CD14-positive monocyte (primary cell): ENCODE measurements around the gene ALDH16A1. TPM values are rescaled to one million over a fixed set of nuclear protein-coding genes. Genes with fewer than 3 reads are reported as not detected.

Source experiments
- DNase-seq, 3 donors: peaks; one replicate each; pipeline ENCODE4 v3.0.0-alpha.2; 2011 to 2022
- H2AFZ ChIP-seq: 2 replicates; pipeline ENCODE4 v1.6.0; 2012; ENCODE audit warnings: mild to moderate bottlenecking, low read depth, low read length, inconsistent platforms; ENCODE audit not compliant: insufficient read depth, poor library complexity, severe bottlenecking
- H3K27ac ChIP-seq, 2 donors: 1 replicate in 1 of 2; 2 replicates in 1 of 2; pipeline ENCODE4 v1.5.1; 2012 to 2013; ENCODE audit warnings: low read length in 2 of 2, control low read depth in 1 of 2, inconsistent platforms in 1 of 2, low read depth in 1 of 2, mild to moderate bottlenecking in 1 of 2
- H3K27me3 ChIP-seq, 2 donors: one replicate each; pipeline versions ENCODE4 v1.6.0 to v1.6.1; 2011 to 2013; ENCODE audit warnings: low read length in 2 of 2; ENCODE audit not compliant: control insufficient read depth in 2 of 2, insufficient read depth in 2 of 2
- H3K36me3 ChIP-seq, 2 donors: replicated peaks in 1 of 2; 1 replicate in 1 of 2; 2 replicates in 1 of 2; pipeline versions ENCODE4 v1.5.1 to v1.6.1; 2012 to 2013; ENCODE audit warnings: low read length in 2 of 2, control low read depth in 1 of 2, inconsistent platforms in 1 of 2, mild to moderate bottlenecking in 1 of 2; ENCODE audit not compliant: insufficient read depth in 2 of 2, control insufficient read depth in 1 of 2
- H3K4me1 ChIP-seq, 2 donors: 1 replicate in 1 of 2; 2 replicates in 1 of 2; pipeline versions ENCODE4 v1.5.1 to v1.6.1; 2012 to 2013; ENCODE audit warnings: low read length in 2 of 2, control low read depth in 1 of 2, inconsistent platforms in 1 of 2, mild to moderate bottlenecking in 1 of 2, moderate library complexity in 1 of 2; ENCODE audit not compliant: insufficient read depth in 2 of 2, control insufficient read depth in 1 of 2
- H3K4me2 ChIP-seq: replicated peaks from 2 replicates; pipeline ENCODE3; 2012; ENCODE audit warnings: low read length, moderate library complexity, mild to moderate bottlenecking; ENCODE audit not compliant: poor library complexity, severe bottlenecking; ENCODE audit errors: extremely low read depth
- H3K4me3 ChIP-seq, 3 experiments: fragments of 200-600 bp in 1 of 3; sonication (generic) in 1 of 3; replicated peaks in 1 of 3; 1 replicate in 2 of 3; 2 replicates in 1 of 3; pipeline ENCODE4 v1.5.1; 2011 to 2013; ENCODE audit warnings: low read length in 3 of 3, mild to moderate bottlenecking in 3 of 3, control low read depth in 2 of 3, low read depth in 2 of 3, inconsistent platforms in 1 of 3, moderate library complexity in 1 of 3
- H3K79me2 ChIP-seq: 2 replicates; pipeline ENCODE4 v1.6.0; 2012; ENCODE audit warnings: mild to moderate bottlenecking, control low read depth, inconsistent platforms, low read length, moderate library complexity; ENCODE audit not compliant: insufficient read depth
- H3K9ac ChIP-seq: 2 replicates; pipeline ENCODE4 v1.6.0; 2017; ENCODE audit warnings: low read length, mild to moderate bottlenecking; ENCODE audit not compliant: insufficient read depth, poor library complexity, severe bottlenecking
- H3K9me3 ChIP-seq, 2 donors: replicated peaks in 1 of 2; 1 replicate in 1 of 2; 2 replicates in 1 of 2; pipeline versions ENCODE4 v1.5.1 to v1.6.1; 2012 to 2013; ENCODE audit warnings: low read length in 2 of 2, control low read depth in 1 of 2; ENCODE audit not compliant: control insufficient read depth in 1 of 2, insufficient read depth in 1 of 2
- H4K20me1 ChIP-seq: 2 replicates; pipeline ENCODE4 v1.6.0; 2012; ENCODE audit warnings: mild to moderate bottlenecking, low read length, control low read depth, moderate library complexity; ENCODE audit not compliant: insufficient read depth
- H3K27ac Mint-ChIP-seq, 7 donors: one replicate each; pipeline ENCODE4 v1.8.0; 2020; ENCODE audit warnings: mild to moderate bottlenecking in 7 of 7, mixed read lengths in 7 of 7, moderate library complexity in 6 of 7, inconsistent platforms in 2 of 7
- H3K27me3 Mint-ChIP-seq, 3 donors: one replicate each; pipeline ENCODE4 v1.8.0; 2021 to 2022; ENCODE audit warnings: low read depth in 3 of 3, mild to moderate bottlenecking in 3 of 3, mixed read lengths in 3 of 3, moderate library complexity in 3 of 3, inconsistent platforms in 1 of 3
- H3K36me3 Mint-ChIP-seq, 2 donors: one replicate each; pipeline ENCODE4 v1.8.0; 2020; ENCODE audit warnings: mixed read lengths in 2 of 2, inconsistent platforms in 1 of 2, mild to moderate bottlenecking in 1 of 2
- H3K4me1 Mint-ChIP-seq: one replicate; pipeline ENCODE4 v1.8.0; 2020; ENCODE audit warnings: mild to moderate bottlenecking, mixed read lengths
- H3K4me3 Mint-ChIP-seq, 2 donors: one replicate each; pipeline ENCODE4 v1.8.0; 2020; ENCODE audit warnings: mild to moderate bottlenecking in 2 of 2, mixed read lengths in 2 of 2, moderate library complexity in 1 of 2
- H3K9me3 Mint-ChIP-seq, 7 donors: one replicate each; pipeline ENCODE4 v1.8.0; 2020 to 2022; ENCODE audit warnings: mixed read lengths in 7 of 7, mild to moderate bottlenecking in 6 of 7, moderate library complexity in 6 of 7, inconsistent platforms in 2 of 7
- WGBS: methylation state at CpG from one replicate; pipeline ENCODE4 v1.1.5; 2013; ENCODE audit warnings: missing lambda C conversion rate; ENCODE audit not compliant: insufficient coverage; 5-methylcytosine and 5-hydroxymethylcytosine counted together
- intact Hi-C, 2 donors: fragments of 100-400 bp; cut with micrococcal nuclease; formaldehyde crosslinking; loops; one replicate each; pipeline versions ENCODE4 v1.15.0 to v1.15.1; 2023
- polyA plus RNA-seq, 3 donors: library from polyadenylated mRNA; depleted of rRNA in 1 of 3; unstranded in 2 of 3; stranded (reverse) in 1 of 3; fragments of 300-500 nt in 2 of 3; fragments of >200 nt in 1 of 3; fragmentation: Illumina TruSeq in 2 of 3; gene quantifications; 1 replicate in 2 of 3; 2 replicates in 1 of 3; pipeline ENCODE4 v1.2.3, GENCODE V29; 2012 to 2021
- TF ChIP-seq, protein P1 (sequence below): fragments of 200-600 bp; IDR thresholded peaks from one replicate; pipeline ENCODE4 v1.8.0; 2022; ENCODE audit warnings: antibody characterized with exemption, mild to moderate bottlenecking

Gene ALDH16A1
- polyA plus RNA-seq, 3 donors: 30.8 to 39.5 (median 31.2) TPM

GRCh38 chr19:49475191-49475917 lies 22.3 kb downstream of the ALDH16A1 start:
- Mint-ChIP-seq H3K27me3 (peaks cover 2 to 13% (median 6%) of the 10 kb centered on the region in 3 donors), H3K36me3 (peaks cover 8% of the 10 kb centered on the region in 2 donors), H3K4me3 (peak overlapping the region; percentile 12 to 91), H3K27ac (peak overlapping the region in 3 of 7 donors; percentile 83 to 92 (median 91)), H3K9me3 (peaks cover 0 to 2% (median 0%) of the 10 kb centered on the region in 7 donors), H3K4me1 (peaks cover 34% of the 10 kb centered on the region)
- no peak for DNase-seq
- Histone ChIP-seq H4K20me1 (no peaks in the 10 kb centered on the region), H3K4me1 (peaks cover 18 to 28% of the 10 kb centered on the region in 2 donors), H3K27ac (no peak overlapping the region), H3K79me2 (no peaks in the 10 kb centered on the region), H3K4me3 (no peak overlapping the region), H3K9me3 (no peaks in the 10 kb centered on the region), H3K4me2 (no peak overlapping the region), H3K27me3 (no peaks in the 10 kb centered on the region), H2AFZ (no peak overlapping the region), H3K9ac (no peak overlapping the region), H3K36me3 (no peaks in the 10 kb centered on the region)
- intact Hi-C loops: no loop called here
- WGBS: 78% methylated on average over 5 of the region's 15 CpGs
- TF ChIP-seq, protein P1, sequence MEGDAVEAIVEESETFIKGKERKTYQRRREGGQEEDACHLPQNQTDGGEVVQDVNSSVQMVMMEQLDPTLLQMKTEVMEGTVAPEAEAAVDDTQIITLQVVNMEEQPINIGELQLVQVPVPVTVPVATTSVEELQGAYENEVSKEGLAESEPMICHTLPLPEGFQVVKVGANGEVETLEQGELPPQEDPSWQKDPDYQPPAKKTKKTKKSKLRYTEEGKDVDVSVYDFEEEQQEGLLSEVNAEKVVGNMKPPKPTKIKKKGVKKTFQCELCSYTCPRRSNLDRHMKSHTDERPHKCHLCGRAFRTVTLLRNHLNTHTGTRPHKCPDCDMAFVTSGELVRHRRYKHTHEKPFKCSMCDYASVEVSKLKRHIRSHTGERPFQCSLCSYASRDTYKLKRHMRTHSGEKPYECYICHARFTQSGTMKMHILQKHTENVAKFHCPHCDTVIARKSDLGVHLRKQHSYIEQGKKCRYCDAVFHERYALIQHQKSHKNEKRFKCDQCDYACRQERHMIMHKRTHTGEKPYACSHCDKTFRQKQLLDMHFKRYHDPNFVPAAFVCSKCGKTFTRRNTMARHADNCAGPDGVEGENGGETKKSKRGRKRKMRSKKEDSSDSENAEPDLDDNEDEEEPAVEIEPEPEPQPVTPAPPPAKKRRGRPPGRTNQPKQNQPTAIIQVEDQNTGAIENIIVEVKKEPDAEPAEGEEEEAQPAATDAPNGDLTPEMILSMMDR: no peak

DNA sequence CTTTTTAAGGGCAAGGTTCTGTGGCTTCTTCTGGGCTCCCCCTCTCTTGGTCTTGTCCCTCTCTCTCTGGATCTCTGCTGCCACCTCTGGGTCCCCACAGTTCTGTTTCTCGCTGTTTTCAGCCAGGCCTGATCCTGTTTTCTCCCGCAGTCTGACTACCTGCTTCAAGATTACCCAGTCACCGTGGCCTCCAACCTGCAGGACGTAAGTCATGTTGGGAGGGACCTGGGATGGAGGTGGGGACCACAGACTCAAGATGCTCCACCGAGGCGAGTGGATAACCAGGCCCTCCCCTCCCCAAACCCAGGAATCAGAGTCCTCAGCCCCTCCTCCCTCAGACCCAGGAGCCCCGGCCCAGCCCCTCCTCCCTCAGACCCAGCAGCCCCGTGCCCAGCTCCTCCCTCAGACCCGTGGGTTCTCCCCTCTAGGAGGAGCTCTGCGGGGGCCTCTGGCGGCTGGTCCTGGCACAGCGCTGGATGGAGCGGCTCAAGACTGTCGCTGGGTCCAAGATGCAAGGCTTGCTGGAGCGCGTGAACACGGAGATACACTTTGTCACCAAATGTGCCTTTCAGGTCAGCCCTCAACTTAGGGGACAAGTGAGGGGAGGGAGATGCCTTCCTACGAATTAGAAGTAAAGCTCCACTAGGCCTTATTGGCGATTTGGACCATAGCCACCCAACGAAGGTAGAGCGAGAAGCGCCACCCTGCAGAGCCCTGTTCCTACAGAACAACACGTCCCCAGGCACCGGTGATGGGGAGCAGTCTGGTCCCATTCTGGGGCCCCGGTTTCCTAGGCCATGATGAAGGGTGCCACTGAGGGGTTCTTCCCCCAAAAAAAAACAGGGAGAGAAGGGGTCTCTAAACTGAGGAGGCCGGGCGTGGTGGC lies 23.2 kb downstream of the ALDH16A1 start:
- Mint-ChIP-seq H3K4me3 (peak overlapping the region in 1 of 2 donors; percentile 12), H3K27me3 (peaks cover 2 to 13% (median 6%) of the 10 kb centered on the region in 3 donors), H3K9me3 (peaks cover 0 to 2% (median 0%) of the 10 kb centered on the region in 7 donors), H3K27ac (peak overlapping the region in 4 of 7 donors; percentile 14 to 72 (median 40)), H3K4me1 (peaks cover 31% of the 10 kb centered on the region), H3K36me3 (peaks cover 3 to 6% of the 10 kb centered on the region in 2 donors)
- H3K36me3 ChIP-seq: no peaks in the 10 kb centered on the region
- intact Hi-C loops: no loop called here
- H3K9ac ChIP-seq: no peak overlapping the region
- no peak overlapping the region for H2AFZ ChIP-seq
- H3K27me3 ChIP-seq: no peaks in the 10 kb centered on the region
- 67% methylated on average over 22 of the region's 27 CpGs for WGBS
- H3K4me2 ChIP-seq: no peak overlapping the region
- TF ChIP-seq, protein P1: peak; percentile 64
- H3K9me3 ChIP-seq: no peaks in the 10 kb centered on the region
- peak in 2 of 3 donors; percentile 31 to 49 for DNase-seq
- no peak overlapping the region for H3K27ac ChIP-seq
- H3K79me2 ChIP-seq: no peaks in the 10 kb centered on the region
- no peaks in the 10 kb centered on the region for H4K20me1 ChIP-seq
- no peak overlapping the region for H3K4me3 ChIP-seq
- peaks cover 14 to 25% of the 10 kb centered on the region in 2 donors for H3K4me1 ChIP-seq
